ENCODE results near the gene EEF2K.

- TF ChIP-seq CTCF (IDR thresholded peaks at IDR 0.05) (no peak), POLR2AphosphoS5 (IDR thresholded peaks at IDR 0.05) (no peak)
These were observed 42.3 kb upstream of the EEF2K start for GRCh38 chr16:22163806-22164205.
